HL-60 (cell line): ENCODE results near the gene KLHDC8A.

ENCODE experiments used
- POLR2AphosphoS5 ChIP-seq: IDR thresholded peaks from 2 replicates; pipeline ENCODE4 v1.6.1; 2012; ENCODE audit warnings: low read depth
- TF ChIP-seq, protein P1 (sequence below): IDR thresholded peaks from one replicate; pipeline ENCODE4 v1.5.1; 2011; ENCODE audit warnings: low read length, control low read depth, inconsistent platforms; ENCODE audit not compliant: insufficient read depth

DNA sequence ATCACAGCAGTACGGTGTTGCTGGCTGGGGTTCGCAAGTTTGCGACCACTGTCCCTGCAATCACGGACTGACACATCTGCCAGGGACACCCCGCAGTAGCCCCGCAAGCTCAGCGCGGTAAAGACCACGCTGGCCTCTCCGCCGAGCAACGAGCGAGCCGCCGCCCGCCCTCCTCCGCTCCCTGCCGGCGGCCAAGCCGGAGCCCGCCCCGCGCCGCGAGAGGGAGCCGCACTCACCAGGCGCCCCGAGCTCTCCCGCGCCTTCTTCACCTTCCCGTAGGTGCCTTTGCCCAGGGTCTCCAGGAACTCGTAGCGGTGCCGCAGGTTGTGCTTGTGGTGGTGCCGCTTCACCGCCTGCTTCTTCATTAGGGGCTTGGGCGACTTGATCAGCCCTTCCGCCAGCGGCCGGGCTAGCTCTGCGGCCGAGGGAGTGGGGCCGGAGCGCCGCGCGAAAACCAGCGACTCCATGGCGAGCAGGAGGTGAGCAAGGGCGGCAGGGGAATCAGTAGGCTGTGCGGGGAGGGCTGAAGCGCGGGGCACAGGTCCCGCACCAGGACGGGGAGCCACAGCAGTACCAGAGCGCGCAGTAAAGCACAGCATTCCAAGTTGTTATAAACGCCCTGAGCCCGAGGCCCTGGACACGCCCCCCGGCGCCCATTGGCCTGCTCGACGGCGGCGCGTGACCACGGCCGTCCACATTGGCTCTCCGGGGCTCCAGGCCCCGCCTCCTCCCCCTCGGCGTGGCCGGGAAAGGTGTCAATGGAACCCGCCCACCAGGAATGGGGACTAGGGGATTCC lies 35.4 kb downstream of the KLHDC8A start, which contains the start of gene NUAK2:
- TF ChIP-seq, protein P1, sequence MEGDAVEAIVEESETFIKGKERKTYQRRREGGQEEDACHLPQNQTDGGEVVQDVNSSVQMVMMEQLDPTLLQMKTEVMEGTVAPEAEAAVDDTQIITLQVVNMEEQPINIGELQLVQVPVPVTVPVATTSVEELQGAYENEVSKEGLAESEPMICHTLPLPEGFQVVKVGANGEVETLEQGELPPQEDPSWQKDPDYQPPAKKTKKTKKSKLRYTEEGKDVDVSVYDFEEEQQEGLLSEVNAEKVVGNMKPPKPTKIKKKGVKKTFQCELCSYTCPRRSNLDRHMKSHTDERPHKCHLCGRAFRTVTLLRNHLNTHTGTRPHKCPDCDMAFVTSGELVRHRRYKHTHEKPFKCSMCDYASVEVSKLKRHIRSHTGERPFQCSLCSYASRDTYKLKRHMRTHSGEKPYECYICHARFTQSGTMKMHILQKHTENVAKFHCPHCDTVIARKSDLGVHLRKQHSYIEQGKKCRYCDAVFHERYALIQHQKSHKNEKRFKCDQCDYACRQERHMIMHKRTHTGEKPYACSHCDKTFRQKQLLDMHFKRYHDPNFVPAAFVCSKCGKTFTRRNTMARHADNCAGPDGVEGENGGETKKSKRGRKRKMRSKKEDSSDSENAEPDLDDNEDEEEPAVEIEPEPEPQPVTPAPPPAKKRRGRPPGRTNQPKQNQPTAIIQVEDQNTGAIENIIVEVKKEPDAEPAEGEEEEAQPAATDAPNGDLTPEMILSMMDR, result no peak
- no peak for TF ChIP-seq POLR2AphosphoS5
